DMS 273 treated with DMSO at 0.1 percent for 48 hours (cell line): ENCODE results near the gene PHC2.

ENCODE experiments used
- DNase-seq: peaks from one replicate; lab custom pipeline; 2025; lab: John Stamatoyannopoulos, UW

Gene PHC2

GRCh38 chr1:33390542-33390941 is 40.4 kb downstream of the PHC2 start:
- DNase-seq, result no peak

DNA sequence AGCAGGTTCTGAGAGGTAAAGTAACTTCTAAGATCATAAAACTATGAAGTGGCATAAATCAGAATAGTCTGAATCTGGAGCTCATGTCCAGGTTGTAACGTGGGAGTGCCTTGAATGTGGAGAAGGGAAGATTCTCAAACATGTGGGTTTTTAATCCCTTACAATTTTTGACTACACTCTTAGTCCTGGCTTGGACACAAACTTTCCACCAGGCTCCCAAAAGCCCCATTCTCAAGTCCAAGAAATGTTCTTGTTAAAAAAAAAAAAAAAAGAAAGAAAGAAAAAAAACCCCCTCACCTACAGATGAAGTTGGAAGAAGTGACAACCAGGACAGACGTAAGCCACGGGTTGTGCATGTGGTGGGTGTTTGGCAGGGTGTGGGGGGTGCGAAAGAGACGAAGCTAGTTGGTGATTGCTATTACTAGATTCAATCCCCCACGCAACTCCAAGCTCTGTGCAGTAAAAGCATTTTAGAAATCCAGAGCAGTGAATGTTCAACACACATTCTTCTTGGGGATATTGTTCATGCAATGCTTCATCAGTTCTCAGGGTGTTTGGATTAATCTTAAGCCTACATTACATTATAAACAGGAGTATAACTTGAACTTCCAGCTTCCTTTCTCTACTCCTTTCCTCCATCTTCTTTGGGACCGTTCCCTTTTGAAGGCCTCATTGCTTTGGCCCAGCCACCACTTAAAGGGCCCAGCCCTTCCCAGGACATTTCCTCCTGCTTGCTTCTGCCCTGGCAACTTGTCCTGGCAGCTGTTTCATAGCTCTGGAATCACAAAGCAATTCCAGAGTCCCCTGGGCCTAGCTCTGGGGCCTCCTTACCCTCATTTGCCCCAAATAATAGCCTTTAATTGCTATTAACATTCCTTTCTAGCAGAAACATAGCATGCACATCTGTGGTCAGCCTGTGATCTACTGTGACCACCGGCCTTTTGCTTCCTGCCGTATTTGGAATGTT is 41.8 kb downstream of the PHC2 start:
- DNase-seq, result no peak

- no peak for DNase-seq
Observed at GRCh38 chr1:33387625-33388024, 43.3 kb downstream of the PHC2 start.

GRCh38 chr1:33385251-33385650 is 45.6 kb downstream of the PHC2 start:
- DNase-seq, result no peak

DNA sequence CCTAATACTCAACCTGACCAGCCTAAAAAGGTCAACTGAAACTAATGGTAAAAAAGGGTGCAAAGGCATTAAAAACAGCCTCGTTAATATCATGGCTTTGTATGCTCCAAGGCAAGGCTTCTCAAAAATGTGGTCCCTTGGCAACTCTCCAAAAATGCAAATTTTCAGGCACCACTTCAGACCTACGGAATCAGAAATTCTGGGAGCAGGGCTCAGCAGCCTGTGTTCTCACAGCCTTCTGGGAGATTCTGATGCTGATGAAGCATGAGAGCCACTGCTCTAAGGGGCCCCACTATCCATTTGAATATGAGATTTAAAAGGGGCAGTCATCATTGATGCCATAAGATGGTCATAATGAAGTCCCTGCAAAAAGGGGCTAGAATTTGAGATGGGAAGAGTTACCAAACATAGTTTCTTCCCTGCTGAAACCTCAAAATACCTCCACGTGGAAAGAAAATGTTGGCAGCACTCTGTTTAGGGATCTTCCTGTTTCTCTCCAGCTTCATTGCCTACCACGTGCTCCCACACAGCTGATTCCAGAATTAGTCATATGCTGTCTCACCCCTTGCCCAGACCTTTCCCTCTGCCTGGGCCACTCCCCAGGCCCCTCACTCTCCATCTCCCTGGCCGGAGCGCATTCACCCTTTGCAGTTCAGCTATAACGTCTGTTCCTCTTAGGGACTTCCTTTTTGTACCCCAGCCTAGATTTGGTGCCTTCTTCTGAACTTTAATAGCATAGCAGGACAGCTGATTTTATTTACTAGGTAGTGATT is 46.7 kb downstream of the PHC2 start:
- peak; percentile 69 for DNase-seq

GRCh38 chr1:33383489-33383888 is 47.4 kb downstream of the PHC2 start:
- DNase-seq, result no peak

GRCh38 chr1:33382661-33383415 is 48.1 kb downstream of the PHC2 start:
- DNase-seq, result no peak

- DNase-seq, result no peak
Observed at GRCh38 chr1:33381977-33382376, 48.9 kb downstream of the PHC2 start.

GRCh38 chr1:33380811-33381210 is 50.1 kb downstream of the PHC2 start:
- no peak for DNase-seq

GRCh38 chr1:33379631-33380354 is 51.1 kb downstream of the PHC2 start:
- no peak for DNase-seq

- no peak for DNase-seq
Observed at GRCh38 chr1:33378976-33379375, 51.9 kb downstream of the PHC2 start.

DNA sequence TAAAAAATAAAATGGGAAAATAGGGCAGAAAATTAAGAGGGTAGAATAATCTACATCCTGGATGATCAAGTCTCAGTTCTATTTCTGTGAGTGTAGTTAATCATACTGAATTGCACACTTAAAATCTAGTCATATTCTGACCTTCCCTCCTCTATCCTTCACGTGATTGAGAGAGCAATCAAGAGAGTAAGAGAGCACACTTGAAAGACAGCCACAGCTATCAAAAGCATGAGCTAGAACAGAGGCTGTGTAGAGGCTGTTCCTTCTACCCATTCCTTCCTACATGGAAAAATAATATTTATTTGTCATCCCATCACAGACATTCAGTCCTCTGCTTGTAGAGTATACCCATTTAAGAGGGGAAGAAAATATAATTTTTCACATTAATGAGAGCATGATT is 52.4 kb downstream of the PHC2 start:
- no peak for DNase-seq

- no peak for DNase-seq
Observed at GRCh38 chr1:33377756-33378155, 53.1 kb downstream of the PHC2 start.

DNA sequence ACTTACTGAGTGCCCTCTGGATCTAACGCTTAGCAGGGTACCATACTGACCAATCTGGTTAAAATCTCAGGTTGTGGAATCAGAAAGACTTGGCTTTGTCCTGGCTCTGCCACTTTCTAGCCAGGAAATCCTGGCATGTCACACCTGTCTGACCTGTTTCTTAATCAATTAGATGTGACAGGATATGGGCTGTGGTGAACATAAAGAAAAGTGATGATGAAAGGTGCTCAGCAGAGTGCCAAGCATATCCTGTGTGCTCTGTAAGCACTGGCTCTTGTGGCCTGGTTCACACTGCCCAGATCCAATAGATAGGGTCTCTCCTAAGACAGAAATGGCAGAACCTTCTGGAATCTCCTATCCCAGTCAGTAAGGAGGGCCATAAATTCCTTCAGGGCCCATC is 53.9 kb downstream of the PHC2 start:
- no peak for DNase-seq

- peak; percentile 53 for DNase-seq
Observed at GRCh38 chr1:33375316-33375715, 55.6 kb downstream of the PHC2 start.

DNA sequence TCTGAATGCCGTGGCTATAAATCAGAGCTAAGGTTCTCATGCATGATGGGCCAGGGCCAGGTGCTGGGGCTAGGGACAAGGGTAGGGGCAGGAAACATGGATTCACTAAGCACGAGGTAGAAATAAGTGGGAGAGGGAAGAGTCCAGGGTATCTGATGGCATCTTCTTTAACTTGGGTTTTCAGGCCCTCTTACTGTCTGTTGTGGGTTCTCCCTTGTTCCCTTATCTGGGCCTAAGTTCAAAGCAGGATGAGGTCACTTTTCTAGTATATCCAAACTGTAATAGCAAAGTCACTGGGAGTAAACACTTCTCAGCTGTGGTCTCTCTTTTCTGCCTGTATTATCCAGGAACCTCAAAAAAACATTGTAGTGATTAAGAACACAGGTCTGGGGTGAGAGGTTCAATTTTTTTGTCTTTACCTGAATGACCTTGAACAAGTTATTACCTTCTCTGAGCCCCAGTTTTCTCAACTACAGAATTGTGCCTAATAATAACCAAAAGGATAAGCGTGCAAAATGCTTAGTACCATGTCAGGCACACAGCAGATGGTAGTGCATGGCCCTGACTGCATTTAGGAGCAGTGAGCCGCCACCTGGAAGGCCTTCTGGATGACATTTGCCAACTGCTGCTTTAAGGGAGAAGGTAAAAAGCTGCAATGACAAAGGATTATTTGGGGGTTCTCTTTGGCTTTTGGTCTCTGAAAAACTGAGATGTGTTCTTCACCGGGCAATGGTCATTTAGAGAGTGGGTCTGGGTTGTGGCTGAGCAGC is 56.4 kb downstream of the PHC2 start:
- DNase-seq, result peak; percentile 71

GRCh38 chr1:33373606-33374005 is 57.3 kb downstream of the PHC2 start:
- DNase-seq, result no peak

DNA sequence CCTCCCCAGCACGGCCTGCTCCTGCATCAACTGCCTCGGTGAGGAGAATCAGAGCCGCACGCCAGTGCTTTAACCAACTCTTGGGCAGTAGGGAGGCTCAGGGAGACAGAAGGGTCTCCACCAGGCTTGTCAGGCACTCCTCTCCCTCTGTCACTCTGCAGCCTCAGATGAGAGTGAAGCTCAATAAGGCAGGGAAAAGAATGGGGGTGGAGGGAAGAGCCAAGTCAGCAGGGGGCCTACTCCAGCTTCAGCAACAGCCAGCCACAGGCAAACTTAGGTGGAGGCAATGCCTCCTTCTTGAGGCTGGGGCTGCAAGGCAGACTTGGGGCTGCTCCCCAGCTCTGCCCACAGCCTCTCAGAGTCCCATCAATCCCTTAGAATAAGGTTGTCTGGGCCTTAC is 58.2 kb downstream of the PHC2 start:
- no peak for DNase-seq

DNA sequence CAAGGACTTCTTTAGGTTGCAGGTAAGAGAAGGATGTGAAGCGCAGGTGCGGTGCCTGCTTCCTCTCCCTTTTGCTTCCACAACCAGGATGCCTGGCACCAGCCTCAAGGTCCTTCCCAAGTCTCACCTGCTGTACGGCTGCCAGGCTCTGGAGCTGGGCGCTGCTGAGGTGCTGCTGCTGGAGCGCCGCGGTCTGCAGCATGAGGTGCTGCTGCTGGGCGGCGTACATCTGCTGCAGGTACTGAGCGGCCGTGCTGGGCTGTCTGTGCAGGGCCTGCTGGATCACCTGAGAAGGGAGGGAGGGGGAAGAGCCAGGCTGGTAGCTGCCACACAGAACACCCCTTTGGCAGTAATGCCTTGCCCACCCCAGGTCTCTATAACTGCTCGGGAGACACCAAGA is 58.7 kb downstream of the PHC2 start:
- no peak for DNase-seq

DNA sequence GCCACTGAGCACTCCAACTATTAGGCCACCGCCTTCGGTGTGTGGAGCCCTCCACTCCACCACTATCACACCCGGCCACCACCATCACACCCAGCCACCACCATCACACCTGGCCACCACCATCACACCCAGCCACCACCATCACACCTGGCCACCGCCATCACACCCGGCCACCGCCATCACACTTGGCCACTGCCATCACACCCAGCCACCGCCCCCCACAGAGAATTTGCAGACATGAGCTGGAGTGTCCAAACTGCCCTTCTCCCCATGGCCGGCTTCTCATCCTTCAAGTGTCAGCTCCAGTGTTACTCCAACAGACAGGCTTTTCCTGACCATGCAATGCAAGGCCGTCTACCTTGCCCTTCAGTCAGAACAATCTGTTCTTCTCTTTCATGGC is 59.6 kb downstream of the PHC2 start:
- no peak for DNase-seq

DNA sequence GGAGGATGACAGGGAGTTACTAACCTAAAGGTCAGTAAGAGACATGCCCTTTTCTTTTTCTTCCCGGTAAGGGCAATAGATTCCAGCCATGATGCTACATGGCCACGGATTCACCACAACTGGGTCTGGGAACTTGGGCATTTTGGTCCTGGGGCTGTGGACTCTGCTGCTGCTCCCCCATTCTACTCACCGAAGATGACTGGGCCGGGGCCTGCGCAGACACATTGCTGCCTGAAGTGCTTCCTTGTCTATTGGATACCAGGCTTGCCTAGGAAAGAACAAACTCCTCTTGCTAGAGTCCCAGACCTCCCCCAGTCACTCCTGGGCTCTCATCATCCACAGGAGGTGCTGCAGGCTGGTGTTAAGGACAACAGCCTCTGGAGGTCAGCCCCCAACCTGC is 60.1 kb downstream of the PHC2 start:
- no peak for DNase-seq
